ENCODE measurements around the gene NEK1.
"Not testable (repeated sequence)": the region's sequence is repeated elsewhere in the genome, so short reads cannot be mapped to it uniquely, and the experiment has no call there.

Gene NEK1

DNA sequence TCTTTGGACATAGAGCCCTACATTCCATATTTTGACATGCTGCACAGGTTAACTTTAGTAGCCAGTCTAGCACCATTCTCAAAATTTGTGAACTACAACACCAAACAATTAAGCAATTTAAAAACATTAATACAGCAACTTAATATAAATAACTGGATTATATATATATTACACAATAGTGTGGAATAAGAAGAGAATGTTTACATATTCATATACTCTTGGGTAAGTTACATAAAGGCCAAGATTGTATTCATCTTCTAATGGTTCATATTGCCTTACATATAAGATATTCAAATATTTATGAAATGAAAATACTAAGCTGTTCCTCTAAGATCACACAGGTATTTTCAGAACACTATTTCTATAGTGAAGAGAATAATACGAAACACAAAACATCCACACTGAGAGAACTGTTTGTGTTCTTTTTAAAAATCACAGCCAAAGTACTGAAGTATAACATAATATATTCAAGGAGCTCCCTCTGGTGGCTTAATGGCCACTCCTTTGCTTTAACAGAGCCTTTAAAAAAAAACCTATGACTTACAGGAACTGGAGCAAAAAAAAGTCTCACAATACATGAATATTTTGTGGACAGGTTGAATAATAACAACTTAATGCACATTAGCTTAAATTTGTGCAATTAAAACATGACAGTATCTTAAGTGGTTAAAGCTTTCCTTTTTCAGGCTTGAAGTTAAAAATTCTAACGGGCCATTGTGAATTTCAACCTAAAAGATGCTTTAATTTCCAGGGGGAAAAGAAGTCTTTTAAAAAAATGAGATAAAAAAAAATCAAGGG, 46.2 kb downstream of the NEK1 start:
- Histone ChIP-seq H3K27ac (ENCODE audit: low read length) (no peak overlapping the region), H3K4me1 (ENCODE audit: control insufficient read depth, insufficient read depth, low read length) (no peaks in the 10 kb centered on the region), H3K9ac (ENCODE audit: low read length in 2 of 2) (no peak overlapping the region), H3K27me3 (ENCODE audit: control insufficient read depth in 1 of 2, insufficient read depth in 2 of 2, low read length in 2 of 2) (no peaks in the 10 kb centered on the region), H3K4me3 (ENCODE audit: low read length in 2 of 2) (no peak overlapping the region), H3K9me3 (ENCODE audit: control insufficient read depth in 2 of 2, low read length in 2 of 2) (no peaks in the 10 kb centered on the region), H3K36me3 (ENCODE audit: control insufficient read depth in 2 of 2, insufficient read depth in 2 of 2, low read length in 2 of 2) (no peaks in the 10 kb centered on the region)

DNA sequence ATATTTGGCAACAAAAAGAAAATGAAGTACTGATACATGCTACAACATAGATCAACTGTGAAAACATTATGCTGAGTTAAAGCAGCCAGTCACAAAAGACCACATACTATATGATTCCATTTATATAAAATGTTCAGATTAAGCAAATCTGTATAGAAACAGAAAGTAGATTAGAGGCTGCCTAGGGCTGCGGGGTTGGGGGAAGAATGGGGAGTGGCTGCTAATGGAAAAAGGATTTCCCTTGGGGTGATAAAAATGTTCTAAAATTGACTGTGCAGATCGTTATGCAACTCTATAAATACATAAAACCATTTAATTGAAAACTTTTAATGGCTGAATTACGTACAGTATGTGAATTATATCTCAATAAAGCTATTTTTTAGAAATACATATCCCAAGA, 46.8 kb downstream of the NEK1 start:
- Histone ChIP-seq H3K4me1 (ENCODE audit: control insufficient read depth, insufficient read depth, low read length) (no peaks in the 10 kb centered on the region), H3K36me3 (ENCODE audit: control insufficient read depth in 2 of 2, insufficient read depth in 2 of 2, low read length in 2 of 2) (peaks cover 0 to 3% of the 10 kb centered on the region in 2 donors), H3K27ac (ENCODE audit: low read length) (no peak overlapping the region), H3K9me3 (ENCODE audit: control insufficient read depth in 2 of 2, low read length in 2 of 2) (no peaks in the 10 kb centered on the region), H3K9ac (ENCODE audit: low read length in 2 of 2) (no peak overlapping the region), H3K27me3 (ENCODE audit: control insufficient read depth in 1 of 2, insufficient read depth in 2 of 2, low read length in 2 of 2) (no peaks in the 10 kb centered on the region), H3K4me3 (ENCODE audit: low read length in 2 of 2) (no peak overlapping the region)

DNA sequence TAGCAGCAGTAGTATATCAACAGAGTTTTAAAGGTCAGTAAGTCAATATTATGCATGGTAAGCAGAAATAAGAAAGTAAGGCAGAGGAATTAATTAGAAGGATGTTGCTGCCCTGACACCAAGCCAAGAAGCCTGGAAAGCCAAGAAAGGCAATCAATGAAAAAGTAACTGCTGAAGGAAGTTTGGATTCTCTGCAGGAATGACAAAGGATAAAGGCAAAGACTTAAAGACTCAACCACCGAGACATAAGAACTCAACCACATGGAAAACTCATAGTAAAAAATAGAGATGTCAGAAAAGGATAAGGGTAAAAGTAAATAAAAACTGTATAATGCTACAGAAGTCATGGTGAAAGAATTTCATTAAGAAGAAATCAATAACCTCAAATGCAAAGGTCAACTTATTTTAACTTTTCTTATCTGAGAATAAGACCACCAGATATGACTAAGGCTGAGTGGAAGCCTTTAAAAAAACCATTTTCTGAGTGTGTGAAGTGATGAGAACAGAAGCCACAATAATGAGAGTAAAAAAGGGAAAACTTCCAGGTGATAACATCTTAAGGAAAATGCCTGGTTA, 55.2 kb downstream of the NEK1 start:
- H3K9ac ChIP-seq (ENCODE audit: low read length in 2 of 2), result no peak overlapping the region
- H3K9me3 ChIP-seq (ENCODE audit: control insufficient read depth in 2 of 2, low read length in 2 of 2), result no peaks in the 10 kb centered on the region
- H3K27ac ChIP-seq (ENCODE audit: low read length), result no peak overlapping the region
- H3K27me3 ChIP-seq (ENCODE audit: control insufficient read depth in 1 of 2, insufficient read depth in 2 of 2, low read length in 2 of 2), result no peaks in the 10 kb centered on the region
- no peak overlapping the region for H3K4me3 ChIP-seq (ENCODE audit: low read length in 2 of 2)
- H3K36me3 ChIP-seq (ENCODE audit: control insufficient read depth in 2 of 2, insufficient read depth in 2 of 2, low read length in 2 of 2), result peaks cover 0 to 16% of the 10 kb centered on the region in 2 donors
- H3K4me1 ChIP-seq (ENCODE audit: control insufficient read depth, insufficient read depth, low read length), result no peaks in the 10 kb centered on the region

DNA sequence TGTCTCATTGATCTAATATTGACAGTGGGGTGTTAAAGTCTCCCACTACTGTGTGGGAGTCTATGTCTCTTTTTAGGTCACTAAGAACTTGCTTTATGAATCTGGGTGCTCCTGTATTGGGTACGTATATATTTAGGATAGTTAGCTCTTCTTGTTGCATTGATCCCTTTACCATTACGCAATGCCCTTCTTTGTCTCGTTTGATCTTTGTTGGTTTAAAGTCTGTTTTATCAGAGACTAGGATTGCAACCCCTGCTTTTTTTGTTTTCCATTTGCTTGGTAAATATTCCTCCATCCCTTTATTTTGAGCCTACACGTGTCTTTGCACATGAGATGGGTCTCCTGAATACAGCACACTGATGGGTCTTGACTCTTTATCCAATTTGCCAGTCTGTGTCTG, 65.8 kb downstream of the NEK1 start:
- not testable (repeated sequence) for H3K4me1 ChIP-seq (ENCODE audit: control insufficient read depth, insufficient read depth, low read length); H3K9me3 ChIP-seq (ENCODE audit: control insufficient read depth in 2 of 2, low read length in 2 of 2); H3K9ac ChIP-seq (ENCODE audit: low read length in 2 of 2); H3K27ac ChIP-seq (ENCODE audit: low read length); H3K36me3 ChIP-seq (ENCODE audit: control insufficient read depth in 2 of 2, insufficient read depth in 2 of 2, low read length in 2 of 2); H3K27me3 ChIP-seq (ENCODE audit: control insufficient read depth in 1 of 2, insufficient read depth in 2 of 2, low read length in 2 of 2); H3K4me3 ChIP-seq (ENCODE audit: low read length in 2 of 2)

DNA sequence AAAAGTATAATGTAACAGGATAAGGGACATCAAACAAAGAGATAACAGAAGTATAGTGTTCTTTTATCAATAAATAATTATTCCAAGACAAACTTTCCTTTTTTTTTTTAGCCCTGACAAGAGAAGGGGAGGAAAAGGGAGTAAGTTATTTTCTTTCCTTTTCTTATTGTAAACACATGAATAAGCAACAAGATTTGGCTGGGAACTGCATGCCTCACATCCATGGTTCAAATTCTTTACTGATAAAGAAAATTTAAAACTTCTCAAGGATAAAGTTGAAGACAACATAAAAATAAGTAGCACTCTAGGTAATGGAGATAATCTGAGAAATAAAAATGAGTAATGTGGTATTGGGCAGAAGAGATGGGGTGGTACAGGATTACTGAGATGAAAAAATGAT, 71.6 kb downstream of the NEK1 start:
- no peak overlapping the region for H3K4me3 ChIP-seq (ENCODE audit: low read length in 2 of 2)
- no peaks in the 10 kb centered on the region for H3K27me3 ChIP-seq (ENCODE audit: control insufficient read depth in 1 of 2, insufficient read depth in 2 of 2, low read length in 2 of 2)
- no peaks in the 10 kb centered on the region for H3K9me3 ChIP-seq (ENCODE audit: control insufficient read depth in 2 of 2, low read length in 2 of 2)
- H3K36me3 ChIP-seq (ENCODE audit: control insufficient read depth in 2 of 2, insufficient read depth in 2 of 2, low read length in 2 of 2), result peaks cover 0 to 4% of the 10 kb centered on the region in 2 donors
- no peak overlapping the region for H3K9ac ChIP-seq (ENCODE audit: low read length in 2 of 2)
- H3K27ac ChIP-seq (ENCODE audit: low read length), result no peak overlapping the region
- H3K4me1 ChIP-seq (ENCODE audit: control insufficient read depth, insufficient read depth, low read length), result no peaks in the 10 kb centered on the region

DNA sequence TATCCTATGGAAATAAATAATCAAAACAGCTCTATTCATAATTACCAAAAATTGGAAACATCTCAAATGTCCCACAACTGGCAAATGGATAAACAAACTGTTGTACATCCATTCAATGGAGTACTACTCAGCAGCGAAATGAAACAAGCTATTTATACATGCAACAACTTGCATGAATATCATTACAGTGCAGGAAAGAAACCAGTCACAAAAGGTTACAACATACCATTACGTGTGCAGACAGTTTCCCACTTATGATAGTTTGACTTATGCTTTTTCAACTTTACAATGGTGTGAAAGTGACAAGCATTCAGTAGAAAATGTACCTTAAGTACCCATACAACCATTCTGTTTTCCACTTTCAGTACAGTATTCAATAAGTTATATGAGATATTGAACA, 82.3 kb downstream of the NEK1 start:
- Histone ChIP-seq H3K4me3 (ENCODE audit: low read length in 2 of 2) (no peak overlapping the region), H3K9ac (ENCODE audit: low read length in 2 of 2) (no peak overlapping the region), H3K27ac (ENCODE audit: low read length) (no peak overlapping the region), H3K9me3 (ENCODE audit: control insufficient read depth in 2 of 2, low read length in 2 of 2) (no peaks in the 10 kb centered on the region), H3K4me1 (ENCODE audit: control insufficient read depth, insufficient read depth, low read length) (no peaks in the 10 kb centered on the region), H3K36me3 (ENCODE audit: control insufficient read depth in 2 of 2, insufficient read depth in 2 of 2, low read length in 2 of 2) (peaks cover 8 to 11% of the 10 kb centered on the region in 2 donors), H3K27me3 (ENCODE audit: control insufficient read depth in 1 of 2, insufficient read depth in 2 of 2, low read length in 2 of 2) (no peaks in the 10 kb centered on the region)

DNA sequence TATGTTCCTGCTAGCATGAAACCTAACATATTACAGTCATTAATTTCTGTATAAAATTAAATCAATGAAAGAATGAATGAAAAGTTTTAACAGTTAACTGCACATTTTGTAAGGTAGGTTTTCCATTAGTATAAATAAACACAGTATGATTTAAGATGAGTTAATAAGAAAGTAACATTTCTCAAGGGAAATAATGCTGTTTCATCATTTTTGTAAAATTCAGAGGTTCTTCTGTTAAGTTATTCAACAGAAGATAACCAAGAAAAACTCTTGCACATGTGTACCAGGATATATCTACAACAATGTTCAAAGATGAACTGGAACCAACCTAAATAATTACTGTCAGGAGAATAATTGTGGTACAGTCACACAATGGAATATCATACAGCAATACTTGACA, 88.6 kb downstream of the NEK1 start:
- no peak overlapping the region for H3K9ac ChIP-seq (ENCODE audit: low read length in 2 of 2)
- H3K4me3 ChIP-seq (ENCODE audit: low read length in 2 of 2), result no peak overlapping the region
- H3K9me3 ChIP-seq (ENCODE audit: control insufficient read depth in 2 of 2, low read length in 2 of 2), result no peaks in the 10 kb centered on the region
- H3K27me3 ChIP-seq (ENCODE audit: control insufficient read depth in 1 of 2, insufficient read depth in 2 of 2, low read length in 2 of 2), result no peaks in the 10 kb centered on the region
- H3K27ac ChIP-seq (ENCODE audit: low read length), result no peak overlapping the region
- H3K4me1 ChIP-seq (ENCODE audit: control insufficient read depth, insufficient read depth, low read length), result no peaks in the 10 kb centered on the region
- peaks cover 2 to 5% of the 10 kb centered on the region in 2 donors for H3K36me3 ChIP-seq (ENCODE audit: control insufficient read depth in 2 of 2, insufficient read depth in 2 of 2, low read length in 2 of 2)

DNA sequence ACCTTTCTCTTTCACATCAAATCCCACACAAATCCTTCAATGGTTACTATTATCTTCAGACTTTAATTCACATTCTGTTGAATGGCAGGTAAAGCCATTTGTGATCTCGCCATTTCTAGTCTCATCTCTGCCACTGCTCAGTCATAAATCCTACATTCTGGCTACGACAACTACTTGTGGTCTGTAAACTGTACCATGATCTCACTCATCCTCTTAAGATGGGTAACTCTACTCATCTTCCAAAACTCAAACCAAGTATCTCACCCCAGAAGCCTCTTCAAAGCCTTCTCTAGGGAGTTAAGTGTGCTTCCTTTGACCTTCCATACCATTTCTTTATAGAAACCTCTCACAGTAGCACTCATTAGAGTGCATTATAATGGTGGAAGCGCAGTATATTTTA, 101.8 kb downstream of the NEK1 start:
- Histone ChIP-seq H3K9ac (ENCODE audit: low read length in 2 of 2) (no peak overlapping the region), H3K36me3 (ENCODE audit: control insufficient read depth in 2 of 2, insufficient read depth in 2 of 2, low read length in 2 of 2) (peaks cover under 1 to 2% of the 10 kb centered on the region in 2 donors), H3K27me3 (ENCODE audit: control insufficient read depth in 1 of 2, insufficient read depth in 2 of 2, low read length in 2 of 2) (no peaks in the 10 kb centered on the region), H3K9me3 (ENCODE audit: control insufficient read depth in 2 of 2, low read length in 2 of 2) (no peaks in the 10 kb centered on the region), H3K4me3 (ENCODE audit: low read length in 2 of 2) (no peak overlapping the region), H3K4me1 (ENCODE audit: control insufficient read depth, insufficient read depth, low read length) (no peaks in the 10 kb centered on the region), H3K27ac (ENCODE audit: low read length) (no peak overlapping the region)

DNA sequence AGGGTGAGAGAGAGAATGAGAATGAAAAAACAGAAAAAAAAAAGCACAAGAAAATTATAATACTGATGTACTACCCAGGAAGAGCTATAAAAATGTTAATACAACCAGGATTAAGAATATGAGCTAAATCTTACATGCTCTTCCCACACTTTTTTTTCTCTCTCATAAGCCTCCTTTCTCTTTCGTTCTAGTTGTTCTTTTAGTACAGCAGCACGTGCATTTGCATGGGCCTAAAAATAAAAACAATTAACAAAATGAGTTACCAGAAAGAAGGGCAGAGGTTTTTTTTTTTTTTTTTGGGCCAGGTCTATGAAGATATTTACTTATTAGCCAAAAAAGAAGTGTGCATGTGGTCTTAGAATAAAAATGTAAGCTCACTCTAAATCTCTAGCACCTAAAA, 105.5 kb downstream of the NEK1 start:
- no peak overlapping the region for H3K9ac ChIP-seq (ENCODE audit: low read length in 2 of 2)
- H3K27me3 ChIP-seq (ENCODE audit: control insufficient read depth in 1 of 2, insufficient read depth in 2 of 2, low read length in 2 of 2), result no peaks in the 10 kb centered on the region
- peaks cover 5 to 14% of the 10 kb centered on the region in 2 donors for H3K36me3 ChIP-seq (ENCODE audit: control insufficient read depth in 2 of 2, insufficient read depth in 2 of 2, low read length in 2 of 2)
- H3K9me3 ChIP-seq (ENCODE audit: control insufficient read depth in 2 of 2, low read length in 2 of 2), result peaks cover 0 to 4% of the 10 kb centered on the region in 2 donors
- H3K27ac ChIP-seq (ENCODE audit: low read length), result no peak overlapping the region
- no peak overlapping the region for H3K4me3 ChIP-seq (ENCODE audit: low read length in 2 of 2)
- no peaks in the 10 kb centered on the region for H3K4me1 ChIP-seq (ENCODE audit: control insufficient read depth, insufficient read depth, low read length)

DNA sequence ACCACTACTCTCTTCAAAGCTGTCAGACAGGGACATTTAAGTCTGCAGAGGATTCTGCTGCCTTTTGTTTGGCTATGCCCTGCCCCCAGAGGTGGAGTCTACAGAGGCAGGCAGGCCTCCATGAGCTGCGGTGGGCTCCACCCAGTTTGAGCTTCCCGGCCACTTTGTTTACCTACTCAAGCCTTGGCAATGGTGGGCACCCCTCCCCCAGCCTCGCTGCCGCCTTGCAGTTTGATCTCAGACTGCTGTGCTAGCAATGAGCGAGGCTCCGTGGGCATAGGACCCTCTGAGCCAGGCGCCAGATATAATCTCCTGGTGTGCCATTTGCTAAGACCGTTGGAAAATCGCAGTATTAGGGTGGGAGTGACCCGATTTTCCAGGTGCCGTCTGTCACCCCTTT, 112.5 kb downstream of the NEK1 start:
- H3K27me3 ChIP-seq (ENCODE audit: control insufficient read depth in 1 of 2, insufficient read depth in 2 of 2, low read length in 2 of 2); H3K4me1 ChIP-seq (ENCODE audit: control insufficient read depth, insufficient read depth, low read length); H3K4me3 ChIP-seq (ENCODE audit: low read length in 2 of 2); H3K27ac ChIP-seq (ENCODE audit: low read length); H3K9me3 ChIP-seq (ENCODE audit: control insufficient read depth in 2 of 2, low read length in 2 of 2); H3K9ac ChIP-seq (ENCODE audit: low read length in 2 of 2): not testable (repeated sequence)
- H3K36me3 ChIP-seq (ENCODE audit: control insufficient read depth in 2 of 2, insufficient read depth in 2 of 2, low read length in 2 of 2), result peaks cover 0 to 13% of the 10 kb centered on the region in 2 donors

DNA sequence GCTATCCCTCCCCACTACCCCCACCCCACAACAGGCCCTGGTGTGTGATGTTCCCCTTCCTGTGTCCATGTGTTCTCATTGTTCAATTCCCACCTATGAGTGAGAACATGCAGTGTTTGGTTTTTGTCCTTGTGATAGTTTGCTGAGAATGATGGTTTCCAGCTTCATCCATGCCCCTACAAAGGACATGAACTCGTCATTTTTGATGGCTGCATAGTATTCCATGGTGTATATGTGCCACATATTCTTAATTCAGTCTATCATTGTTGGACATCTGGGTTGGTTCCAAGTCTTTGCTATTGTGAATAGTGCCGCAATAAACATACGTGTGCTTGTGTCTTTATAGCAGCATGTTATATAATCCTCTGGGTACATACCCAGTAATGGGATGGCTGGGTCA, 118.1 kb downstream of the NEK1 start:
- H3K4me3 ChIP-seq (ENCODE audit: low read length in 2 of 2); H3K4me1 ChIP-seq (ENCODE audit: control insufficient read depth, insufficient read depth, low read length); H3K36me3 ChIP-seq (ENCODE audit: control insufficient read depth in 2 of 2, insufficient read depth in 2 of 2, low read length in 2 of 2); H3K9me3 ChIP-seq (ENCODE audit: control insufficient read depth in 2 of 2, low read length in 2 of 2); H3K27me3 ChIP-seq (ENCODE audit: control insufficient read depth in 1 of 2, insufficient read depth in 2 of 2, low read length in 2 of 2); H3K27ac ChIP-seq (ENCODE audit: low read length); H3K9ac ChIP-seq (ENCODE audit: low read length in 2 of 2): not testable (repeated sequence)

All from stomach smooth muscle (tissue), 2 donors.